GM12878 (cell line): ENCODE measurements around the gene CACUL1. TPM values are rescaled to one million over a fixed set of nuclear protein-coding genes. Genes with fewer than 3 reads are reported as not detected.

Experiments
- ATAC-seq: fragments of 200-7000 bp; cut with Tn5 transposase; 3 replicates; pipeline ENCODE4 v1.9.1; 2020; ENCODE audit warnings: mild to moderate bottlenecking, moderate library complexity
- BruUV-seq: library from RNA; stranded (reverse); fragments of 400-500 nt; replicated peaks from 2 replicates; lab custom pipeline; 2021; lab: Mats Ljungman, UMichigan
- CTCF ChIA-PET: fragments of 300-600 bp; sonication (Branson Sonifier 250); formaldehyde crosslinking; extraction: SDS; loops from one replicate; lab custom pipeline; 2021; ENCODE audit warnings: inconsistent platforms; lab: Yijun Ruan, JAX
- POLR2A ChIA-PET: fragments of 350-600 bp; formaldehyde crosslinking; extraction: SDS; loops from one replicate; lab custom pipeline; 2021; ENCODE audit warnings: inconsistent platforms; lab: Charles Lee
- RAD21 ChIA-PET: fragments of 300-600 bp; sonication (Branson Sonifier 250); formaldehyde crosslinking; loops from one replicate; lab custom pipeline; 2023; ENCODE audit warnings: antibody characterized with exemption; ENCODE audit not compliant: unreplicated experiment; lab: Charles Lee
- SMC1A ChIA-PET: fragments of 300-600 bp; sonication (Branson Sonifier 250); formaldehyde crosslinking; loops from one replicate; lab custom pipeline; 2023; ENCODE audit not compliant: unreplicated experiment, uncharacterized antibody; lab: Charles Lee
- DNase-seq: peaks from one replicate; pipeline ENCODE4 v3.0.0-alpha.2; 2011; ENCODE audit warnings: low read depth, low spot score
- FAIRE-seq: peaks from 3 replicates; lab custom pipeline; 2011; peaks lifted over from hg19 to GRCh38; lab: Jason Lieb, UNC
- H2AFZ ChIP-seq: 2 replicates; pipeline ENCODE4 v1.6.0; 2011; ENCODE audit warnings: low read depth, low read length, control low read depth; ENCODE audit not compliant: control insufficient read depth
- H3K27ac ChIP-seq: 2 replicates; pipeline ENCODE4 v1.5.1; 2011; ENCODE audit warnings: control low read depth; ENCODE audit not compliant: control insufficient read depth, insufficient read depth
- H3K27me3 ChIP-seq, 2 experiments: replicated peaks in 1 of 2; 2 replicates each; pipeline versions ENCODE4 v1.6.0 to v1.6.1; 2011; ENCODE audit warnings: low read length in 1 of 2; ENCODE audit not compliant: control insufficient read depth in 2 of 2, insufficient read depth in 2 of 2
- H3K36me3 ChIP-seq, 2 experiments: 2 replicates each; pipeline ENCODE4 v1.5.1; 2011; ENCODE audit warnings: low read length in 1 of 2; ENCODE audit not compliant: control insufficient read depth in 2 of 2, insufficient read depth in 2 of 2
- H3K4me1 ChIP-seq: 2 replicates; pipeline ENCODE4 v1.6.1; 2011; ENCODE audit warnings: mild to moderate bottlenecking, low read length, moderate library complexity, mixed read lengths; ENCODE audit not compliant: control insufficient read depth, insufficient read depth
- H3K4me2 ChIP-seq: 2 replicates; pipeline ENCODE4 v1.6.0; 2011; ENCODE audit warnings: control low read depth; ENCODE audit not compliant: control insufficient read depth, insufficient read depth
- H3K4me3 ChIP-seq: fragments of 200-600 bp; sonication (generic); 2 replicates; pipeline ENCODE4 v1.5.1; 2016
- H3K79me2 ChIP-seq: 2 replicates; pipeline ENCODE4 v1.6.0; 2011; ENCODE audit warnings: low read length; ENCODE audit not compliant: control insufficient read depth, insufficient read depth
- H3K9ac ChIP-seq: 2 replicates; pipeline ENCODE4 v1.8.0; 2011; ENCODE audit warnings: low read length, control low read depth, mixed read lengths; ENCODE audit not compliant: control insufficient read depth, insufficient read depth
- H3K9me3 ChIP-seq: replicated peaks from 3 replicates; pipeline ENCODE4 v1.5.1; 2011; ENCODE audit warnings: mild to moderate bottlenecking, low read length; ENCODE audit not compliant: control insufficient read depth, insufficient read depth
- H4K20me1 ChIP-seq: 2 replicates; pipeline ENCODE4 v1.6.0; 2011; ENCODE audit not compliant: control insufficient read depth, insufficient read depth
- CREB1 ChIP-seq: IDR thresholded peaks from 2 replicates; pipeline ENCODE4 v1.6.1; 2012; ENCODE audit warnings: low read depth, mild to moderate bottlenecking, inconsistent platforms
- EGR1 ChIP-seq, 2 experiments: IDR thresholded peaks; 1 replicate in 1 of 2; 2 replicates in 1 of 2; pipeline ENCODE4 v1.6.1; 2011 to 2012; ENCODE audit warnings: low read depth in 2 of 2, low read length in 2 of 2, borderline replicate concordance in 1 of 2, mild to moderate bottlenecking in 1 of 2, moderate library complexity in 1 of 2
- MEF2A ChIP-seq: IDR thresholded peaks from 2 replicates; pipeline ENCODE4 v1.6.1; 2011; ENCODE audit warnings: low read depth, mild to moderate bottlenecking, low read length, moderate library complexity; ENCODE audit not compliant: insufficient read depth
- NFYB ChIP-seq: IDR thresholded peaks from 2 replicates; pipeline ENCODE4 v1.6.1; 2011; ENCODE audit warnings: low read depth, mild to moderate bottlenecking, low read length, improper control_type of control experiment, moderate library complexity; ENCODE audit not compliant: insufficient read depth
- RBBP5 ChIP-seq: fragments of 200-600 bp; sonication (generic); conservative IDR thresholded peaks from 2 replicates; pipeline ENCODE4 v1.6.1; 2016
- STAT3 ChIP-seq: IDR thresholded peaks from 2 replicates; pipeline ENCODE4 v1.6.1; 2011; ENCODE audit warnings: low read depth, low read length, improper control_type of control experiment
- ZNF687 ChIP-seq: fragments of 450-650 bp; IDR thresholded peaks from 2 replicates; pipeline ENCODE4 v1.6.1; 2017; ENCODE audit warnings: mild to moderate bottlenecking, moderate library complexity
- WGBS: methylation state at CpG from one replicate; pipeline ENCODE4 v1.1.6; 2016; ENCODE audit warnings: low lambda C conversion rate; ENCODE audit not compliant: insufficient replicate concordance, insufficient coverage; ENCODE audit errors: missing lambda C conversion rate; 5-methylcytosine and 5-hydroxymethylcytosine counted together
- in situ Hi-C: fragments of 300-500 bp; cut with MboI; formaldehyde crosslinking; loops from 9 replicates; pipeline ENCODE4 v1.14.3; 2018; ENCODE audit warnings: mixed read lengths
- intact Hi-C: fragments of 100-400 bp; cut with micrococcal nuclease; formaldehyde crosslinking; loops from one replicate; pipeline ENCODE4 v1.14.2; 2022; ENCODE audit not compliant: unreplicated experiment
- polyA plus RNA-seq, 11 experiments: library from polyadenylated mRNA; depleted of rRNA in 4 of 11; unstranded in 6 of 11; stranded (reverse) in 5 of 11; fragments of >200 nt; fragmentation: Nextera tagmentation in 4 of 11; fragmentation: Illumina TruSeq in 1 of 11; extraction: Ambion mirVana in 4 of 11; extraction: Trizol in 1 of 11; gene quantifications; 1 replicate in 1 of 11; 2 replicates in 10 of 11; pipeline versions ENCODE4 v1.2.1 to v1.2.3, GENCODE V29; 2011 to 2016; ENCODE audit warnings: inconsistent platforms in 2 of 11, missing spikeins in 2 of 11, low read depth in 1 of 11
- total RNA-seq, 4 experiments: library from RNA; depleted of rRNA in 3 of 4; stranded (reverse); fragments of >200 nt in 3 of 4; fragmentation: Illumina TruSeq in 1 of 4; extraction: Trizol in 1 of 4; gene quantifications; 2 replicates each; pipeline versions ENCODE4 v1.2.1 to v1.2.3, GENCODE V29; 2013 to 2021

The CACUL1 gene
- total and polyA plus RNA-seq, 10 of the 15 experiments (the other 5 are each of a cell fraction or from before 2014, with no cell fraction given), result 7.4 to 23.2 (median 13.0) TPM

- TF ChIP-seq RBBP5 (no peak), ZNF687 (no peak), NFYB (no peak), MEF2A (no peak), STAT3 (no peak), EGR1 (IDR thresholded peaks at IDR 0.05; ENCODE audit: borderline replicate concordance in 1 of 2, low read depth in 2 of 2, low read length in 2 of 2) (no peak), CREB1 (no peak)
- H3K36me3 ChIP-seq, result no peaks in the 10 kb centered on the region
- no peak for DNase-seq
- in situ Hi-C loops, result no loop called here
- ATAC-seq, result no peak
- RAD21 ChIA-PET, result no interaction called here
- WGBS, result 28% methylated on average over 2 of the region's 2 CpGs
- POLR2A ChIA-PET, result no interaction called here
- H3K27ac ChIP-seq, result no peak overlapping the region
- no peak overlapping the region for H3K4me2 ChIP-seq
- SMC1A ChIA-PET, result no interaction called here
- no peaks in the 10 kb centered on the region for H3K27me3 ChIP-seq
- no peaks in the 10 kb centered on the region for H3K4me1 ChIP-seq
- no TSS peak for BruUV-seq
- no peak overlapping the region for H3K9ac ChIP-seq
- H3K79me2 ChIP-seq, result no peaks in the 10 kb centered on the region
- H3K4me3 ChIP-seq, result no peak overlapping the region
- intact Hi-C loops, result no loop called here
- no peak overlapping the region for H2AFZ ChIP-seq
- CTCF ChIA-PET, result no interaction called here
- no peaks in the 10 kb centered on the region for H4K20me1 ChIP-seq
- no peaks in the 10 kb centered on the region; the same call in 2 of the 3 replicates for H3K9me3 ChIP-seq
- FAIRE-seq, result no peak
Measured at GRCh38 chr10:118642228-118642627, 112.5 kb downstream of the CACUL1 start.
